Stimulated activated CD4-positive, alpha-beta T cell treated with anti-CD3 and anti-CD28 coated beads, Interleukin-15, amount 100 ng/mL, for 48 hours (primary cell): ENCODE results near the gene TNNI2.

Experiments
- DNase-seq, 2 donors: peaks; one replicate each; pipeline ENCODE4 v3.0.0-alpha.2; 2020; ENCODE audit warnings: low read depth in 2 of 2

TNNI2 gene

GRCh38 chr11:1821562-1821961 lies 17.2 kb upstream of the TNNI2 start:
- no peak for DNase-seq

DNA sequence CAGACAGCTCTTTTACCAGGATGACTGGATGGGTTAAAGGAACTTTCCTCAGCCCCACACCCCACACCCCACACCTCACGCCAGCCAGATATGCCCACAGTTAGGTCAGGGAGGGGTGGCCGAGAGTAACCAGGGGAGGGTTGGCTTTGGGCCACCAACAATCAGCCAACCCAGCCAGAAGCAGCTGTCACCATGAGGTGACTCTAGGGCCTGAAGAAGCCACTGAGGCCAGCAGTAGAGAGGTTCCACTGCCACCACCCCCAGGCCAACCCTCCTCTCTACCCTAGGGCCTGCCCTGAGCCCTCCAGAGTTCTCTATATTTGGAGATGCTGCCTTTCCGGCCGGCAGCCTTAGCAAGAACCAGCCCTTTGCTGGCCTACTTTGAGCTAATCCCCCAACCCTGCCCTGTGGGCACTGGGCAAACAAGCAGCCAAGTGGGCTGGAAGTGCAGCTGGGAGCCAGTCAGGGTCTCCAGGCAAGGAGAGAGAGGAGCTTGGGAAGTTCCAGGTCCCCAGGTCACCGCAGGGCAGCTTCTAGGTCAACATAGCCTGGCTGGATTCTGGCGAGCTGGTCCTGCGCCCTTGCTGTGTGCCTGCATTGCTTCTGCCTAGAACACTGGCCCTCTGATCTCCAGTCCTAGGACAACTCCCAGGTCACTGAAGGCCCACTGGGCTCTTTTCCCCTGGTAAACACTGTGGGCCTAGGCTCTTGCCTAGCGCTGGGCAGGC lies 16.0 kb upstream of the TNNI2 start:
- no peak for DNase-seq

- no peak for DNase-seq
Observed at GRCh38 chr11:1823376-1824220, 15.2 kb upstream of the TNNI2 start.

DNA sequence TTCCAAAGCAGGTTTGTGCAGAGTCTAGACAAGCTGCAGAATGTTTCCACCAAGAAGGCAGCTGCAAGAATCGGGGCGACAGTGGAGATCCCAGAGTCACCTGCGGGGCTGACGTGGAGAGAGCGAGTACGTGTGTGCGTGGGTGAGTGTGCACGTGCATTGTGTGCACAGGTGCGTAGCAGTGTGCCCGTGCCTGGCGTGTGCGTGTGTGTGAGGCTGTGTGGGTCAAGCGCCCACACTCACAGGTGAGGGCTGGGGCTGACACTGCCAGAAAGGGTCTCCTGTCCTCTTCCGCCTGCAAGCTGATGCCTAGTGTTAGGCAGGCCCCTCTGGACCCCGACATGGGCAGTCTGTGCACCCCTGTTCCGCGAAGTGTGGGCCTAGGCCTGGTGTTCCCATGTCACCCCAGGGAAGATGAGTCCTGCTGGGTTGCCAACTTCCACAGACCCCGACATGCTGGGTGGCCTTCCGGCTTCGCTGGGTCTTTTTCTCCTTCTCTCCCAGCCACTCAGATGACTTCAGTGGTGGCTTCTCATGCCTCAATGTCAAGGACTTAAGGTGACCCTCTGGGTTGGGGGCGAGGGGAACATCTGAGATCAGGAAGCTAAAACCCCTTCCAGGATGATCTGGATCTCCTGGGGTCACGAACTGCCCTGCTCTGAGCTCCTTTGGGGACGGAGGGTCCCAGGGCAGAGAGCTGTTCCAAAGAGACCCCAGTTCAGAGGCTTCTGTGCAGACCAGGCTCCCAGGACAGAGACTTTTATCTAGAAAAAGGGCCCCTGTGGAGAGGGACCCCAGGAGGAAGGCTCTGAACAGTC lies 14.4 kb upstream of the TNNI2 start:
- no peak for DNase-seq

GRCh38 chr11:1825039-1825740 lies 13.6 kb upstream of the TNNI2 start:
- no peak for DNase-seq

DNA sequence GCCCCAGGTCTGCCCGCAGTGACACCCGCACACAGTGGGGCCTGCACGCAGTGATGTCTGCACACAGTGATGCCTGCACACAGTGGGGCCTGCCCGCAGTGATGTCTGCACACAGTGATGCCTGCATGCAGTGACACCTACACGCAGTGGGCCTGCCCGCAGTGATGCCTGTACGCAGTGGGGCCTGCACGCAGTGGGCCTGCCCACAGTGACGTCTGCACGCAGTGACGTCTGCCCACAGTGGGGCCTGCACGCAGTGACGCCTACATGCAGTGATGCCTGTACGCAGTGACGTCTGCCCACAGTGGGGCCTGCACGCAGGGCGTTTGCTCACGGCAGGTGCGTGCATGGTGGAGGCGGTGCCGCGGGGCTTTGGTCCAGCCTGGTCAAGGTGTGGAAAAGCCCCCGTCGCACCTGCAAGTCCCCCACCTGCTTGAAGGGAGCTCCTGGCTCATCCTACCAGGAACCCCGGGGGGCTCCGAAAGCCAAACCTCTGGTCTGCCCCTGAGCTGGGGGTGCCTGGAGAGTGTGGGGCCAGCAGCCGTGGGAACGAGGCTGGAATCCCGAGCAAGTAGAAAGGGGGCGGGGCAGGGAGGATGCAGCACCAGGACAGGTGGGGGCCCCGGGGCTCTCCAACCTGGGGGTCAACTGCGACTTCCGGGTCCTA lies 12.9 kb upstream of the TNNI2 start:
- no peak for DNase-seq

- DNase-seq, result no peak
Observed at GRCh38 chr11:1826552-1827094, 12.2 kb upstream of the TNNI2 start.

DNA sequence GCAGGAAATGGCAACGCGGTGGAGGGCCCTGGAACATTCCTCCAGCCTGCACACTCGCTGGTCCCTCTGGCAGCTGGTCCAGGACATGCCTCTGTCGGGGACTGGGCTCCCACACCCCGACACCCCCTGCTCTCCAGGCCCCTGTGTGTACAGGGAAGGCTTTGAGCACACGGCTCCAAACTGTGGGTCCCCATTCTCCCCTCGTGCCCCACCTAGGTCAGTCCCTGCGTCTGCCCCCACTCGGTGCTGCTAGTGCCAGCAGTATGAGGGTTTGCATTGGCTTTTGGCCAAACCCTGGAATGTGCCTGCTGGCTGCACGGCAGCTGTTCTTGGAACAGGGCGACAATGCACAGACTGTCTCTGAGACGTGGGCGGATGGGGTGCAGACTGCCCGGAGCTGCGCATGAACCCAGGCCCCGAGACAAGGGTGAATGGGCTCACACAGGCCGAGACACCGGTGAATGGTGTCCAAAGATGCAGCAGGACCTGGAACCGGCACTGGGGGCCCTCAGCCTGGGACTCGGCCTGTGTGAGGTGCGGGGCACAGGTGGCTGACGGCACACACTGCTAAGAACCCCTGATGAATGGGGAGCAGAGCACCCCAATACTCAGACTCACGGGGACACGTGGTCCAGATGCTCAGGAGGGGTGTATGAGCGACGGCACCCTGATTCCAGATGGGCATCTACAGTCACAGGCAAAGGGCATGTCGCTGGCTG lies 11.5 kb upstream of the TNNI2 start:
- DNase-seq, result no peak

DNA sequence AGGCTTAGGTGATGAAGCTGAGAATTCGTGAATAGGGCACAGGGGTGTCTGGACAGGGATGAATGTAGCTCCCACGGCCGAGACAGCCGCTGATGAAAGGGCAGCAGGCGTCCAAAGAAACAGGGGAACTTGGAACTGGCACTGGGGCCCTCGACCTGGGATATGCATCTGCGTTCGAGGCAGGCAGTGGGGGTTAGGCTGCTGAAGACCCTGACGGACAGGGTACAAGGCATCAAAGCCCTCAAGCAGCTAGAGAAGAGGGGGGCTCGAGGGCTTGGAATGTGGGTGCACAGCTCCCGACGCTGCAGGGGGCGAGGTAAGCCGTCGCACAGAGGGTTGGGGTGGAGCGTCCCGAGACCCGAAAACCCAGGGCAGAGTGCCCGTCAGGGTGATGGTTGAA lies 10.8 kb upstream of the TNNI2 start:
- no peak for DNase-seq

DNA sequence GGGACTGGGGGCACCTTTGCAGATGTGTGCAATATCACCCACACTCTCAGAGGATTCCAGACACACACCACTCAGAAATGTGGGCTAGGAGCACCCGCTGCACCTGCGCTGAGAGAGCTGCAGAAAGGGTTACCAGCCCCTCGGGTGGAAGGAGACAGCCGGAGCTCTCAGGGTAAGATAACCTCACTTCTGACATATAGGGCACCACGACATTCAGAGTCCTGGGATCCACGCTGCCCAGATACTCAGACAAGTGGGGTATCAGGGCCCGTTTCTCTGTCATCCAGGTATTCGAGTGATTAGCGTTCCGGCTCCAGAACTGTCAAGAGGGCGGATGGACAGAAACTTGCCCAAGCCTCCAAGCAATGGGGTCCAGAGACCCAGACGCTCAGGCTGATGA lies 10.2 kb upstream of the TNNI2 start:
- no peak for DNase-seq

GRCh38 chr11:1829039-1829820 lies 9.6 kb upstream of the TNNI2 start:
- DNase-seq, result no peak

- no peak for DNase-seq
Observed at GRCh38 chr11:1830004-1830321, 8.8 kb upstream of the TNNI2 start.

DNA sequence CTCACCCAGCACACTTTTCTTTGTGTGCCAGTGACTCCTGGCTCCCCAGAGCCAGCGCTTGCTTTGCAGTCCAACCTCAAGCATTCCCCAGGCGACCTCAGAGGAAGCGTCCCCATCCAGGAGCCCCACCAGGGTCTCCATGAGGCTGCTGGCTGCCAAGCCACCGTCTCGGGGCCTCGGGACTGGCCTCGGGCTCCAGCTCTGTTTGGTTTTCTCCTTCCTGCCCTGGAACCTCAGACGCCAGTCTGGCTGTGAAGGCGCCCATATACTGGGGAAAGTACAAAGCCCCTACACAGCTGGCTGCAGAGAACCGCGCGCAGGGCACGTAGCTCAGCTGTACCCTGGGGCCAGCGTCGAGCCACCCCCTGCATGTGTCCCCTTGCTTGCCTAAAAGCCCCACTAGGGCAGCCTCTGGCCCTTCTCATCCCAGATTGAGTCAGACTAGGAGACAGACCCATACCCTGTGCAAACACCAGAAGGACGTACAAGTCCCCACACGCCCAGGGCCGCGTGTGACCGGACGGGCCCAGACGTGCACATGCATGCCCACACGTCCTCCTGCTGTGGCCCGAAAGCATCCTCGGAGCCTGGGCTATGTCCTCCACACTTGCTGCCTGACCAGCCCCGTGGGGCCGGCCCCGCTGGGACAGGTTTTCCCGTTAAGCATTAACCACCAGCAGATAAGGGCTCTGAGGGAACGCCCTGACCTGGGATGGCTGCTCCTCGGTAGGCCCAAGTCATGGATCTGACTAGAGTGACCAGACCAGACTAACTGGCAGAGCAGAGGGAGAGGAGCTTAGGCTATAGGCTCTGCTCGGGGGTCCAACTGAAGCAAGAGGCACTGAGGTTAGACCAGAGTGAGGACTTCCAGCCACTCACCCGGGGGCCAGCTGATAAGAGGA lies 8.2 kb upstream of the TNNI2 start:
- DNase-seq, result no peak

DNA sequence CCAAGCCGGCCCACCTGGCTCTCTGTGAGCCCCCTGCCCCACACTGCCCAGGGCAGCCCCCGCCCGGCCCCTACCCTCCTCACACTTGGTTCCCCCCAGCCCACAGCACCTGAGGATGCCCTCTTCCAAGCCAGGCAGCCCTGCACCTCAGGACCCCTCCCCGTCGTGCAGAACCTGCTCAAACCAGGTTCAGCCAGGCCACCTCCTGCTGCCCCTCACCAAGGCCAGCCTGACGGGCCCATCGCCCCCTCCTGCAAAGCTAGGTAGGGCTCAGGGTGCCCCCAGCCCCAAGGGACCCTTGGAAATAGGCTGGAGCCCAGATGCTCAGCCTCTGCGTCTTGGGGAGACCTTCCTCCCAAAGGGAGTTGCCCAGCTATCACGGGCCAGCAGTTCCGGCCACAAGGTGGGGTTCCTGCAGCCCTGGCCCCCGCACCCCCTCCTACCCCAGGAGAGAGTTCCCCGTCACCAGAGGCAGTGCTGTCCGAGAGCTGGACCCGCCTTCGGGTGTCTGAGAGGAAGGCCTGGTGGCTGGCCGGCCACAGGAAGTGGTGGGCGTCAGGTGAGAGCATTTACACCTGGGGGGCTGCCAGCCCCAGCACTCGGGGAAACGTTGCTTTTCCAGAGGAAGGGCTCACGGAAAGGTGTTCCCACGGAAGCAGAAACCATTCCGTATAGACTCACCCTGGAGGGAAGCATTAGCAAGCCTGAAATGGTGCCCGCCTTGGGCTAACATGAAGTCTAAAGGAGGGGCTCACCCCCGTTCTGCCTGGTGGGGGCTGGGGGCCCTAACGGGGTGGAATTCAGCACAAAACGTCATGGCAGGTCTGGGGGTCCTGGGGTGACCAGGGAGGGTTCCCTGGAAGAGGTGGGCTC lies 7.2 kb upstream of the TNNI2 start:
- DNase-seq, result no peak

GRCh38 chr11:1832211-1832919 lies 6.4 kb upstream of the TNNI2 start:
- peak in 1 of 2 donors; percentile 49 for DNase-seq

DNA sequence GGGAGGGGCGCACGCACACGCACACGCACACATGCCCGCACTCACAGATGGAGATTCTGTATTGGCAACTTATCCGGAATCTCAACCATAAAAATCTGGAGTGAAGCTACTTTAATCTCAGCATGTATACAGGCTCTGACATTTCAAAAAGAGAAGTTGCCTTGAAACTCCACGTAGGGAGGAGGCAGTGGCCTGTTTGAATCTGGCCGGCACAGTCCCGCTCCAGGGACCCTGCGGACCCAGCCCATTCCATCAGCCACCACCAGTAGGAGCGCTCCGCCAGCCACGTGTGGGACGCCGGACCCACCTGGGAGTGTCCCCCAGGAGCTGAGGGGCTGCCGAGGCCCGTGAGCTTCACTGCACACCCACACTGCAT lies 5.9 kb upstream of the TNNI2 start:
- no peak for DNase-seq

DNA sequence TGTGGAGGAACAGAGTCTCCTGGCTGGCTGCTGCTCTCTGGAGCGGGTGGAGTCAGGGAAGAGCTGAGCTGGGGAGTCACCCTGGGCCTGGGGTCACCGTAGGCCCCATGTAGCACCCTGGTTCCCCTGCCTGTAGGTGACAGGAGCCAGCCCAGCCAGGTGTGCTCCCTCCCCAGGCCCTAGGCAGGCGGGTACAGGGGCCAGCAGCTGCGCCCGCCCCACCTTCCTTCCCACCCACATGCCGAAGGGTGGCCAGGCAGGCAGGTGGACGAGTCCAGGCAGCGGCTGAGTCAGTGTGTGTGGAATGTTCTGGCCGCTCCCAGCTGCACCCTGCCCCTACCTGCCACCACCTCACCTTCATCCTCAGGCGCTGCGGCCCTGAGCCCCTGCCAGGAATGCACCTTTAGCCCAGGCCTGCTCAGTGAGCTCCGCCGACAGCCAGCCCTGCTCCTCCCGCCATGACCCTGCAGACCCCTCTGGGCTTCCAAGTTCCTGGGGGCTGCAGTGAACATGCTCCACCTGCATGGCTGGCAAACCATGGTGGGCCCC lies 4.6 kb upstream of the TNNI2 start:
- DNase-seq, result no peak
